HCT116 (cell line): ENCODE data around the gene CHI3L2. TPM values are rescaled to one million over a fixed set of nuclear protein-coding genes. Genes with fewer than 3 reads are reported as not detected.

Experiments
- ATAC-seq: fragments of 200-7000 bp; cut with Tn5 transposase; 2 replicates; pipeline ENCODE4 v1.9.1; 2020; ENCODE audit warnings: mild to moderate bottlenecking, moderate library complexity
- BruUV-seq: library from RNA; stranded (reverse); fragments of 400-500 nt; replicated peaks from 2 replicates; lab custom pipeline; 2021; lab: Mats Ljungman, UMichigan
- CTCF ChIA-PET: fragments of 300-600 bp; sonication (Branson Sonifier 250); formaldehyde crosslinking; loops from one replicate; lab custom pipeline; 2021; ENCODE audit warnings: antibody characterized with exemption; lab: Charles Lee
- POLR2A ChIA-PET: fragments of 300-600, 350-600 bp; sonication (Branson Sonifier 250); formaldehyde crosslinking; loops from one replicate; lab custom pipeline; 2021; ENCODE audit warnings: antibody characterized with exemption; lab: Charles Lee
- RAD21 ChIA-PET, 2 experiments: fragments of 300-600 bp; sonication (Branson Sonifier 250); formaldehyde crosslinking; loops; one replicate each; lab custom pipeline; 2023; ENCODE audit warnings: low total read pairs in 2 of 2; ENCODE audit not compliant: uncharacterized antibody in 2 of 2, unreplicated experiment in 2 of 2, low non-redundant PET in 1 of 2; lab: Charles Lee
- DNase-seq: peaks from one replicate; pipeline ENCODE4 v3.0.0-alpha.2; 2010; ENCODE audit warnings: low read depth, low spot score
- H2AFZ ChIP-seq: fragments of 200-600 bp; shearing (Covaris generic), sonication (generic); 2 replicates; pipeline ENCODE4 v1.6.1; 2017; ENCODE audit warnings: low read depth, mixed run types, mixed read lengths, antibody characterized with exemption, low read length; ENCODE audit not compliant: poor library complexity, severe bottlenecking
- H3K27ac ChIP-seq: 2 replicates; pipeline ENCODE4 v1.5.1; 2012; ENCODE audit warnings: low read depth, low read length
- H3K27me3 ChIP-seq: fragments of 200-600 bp; sonication (generic); 2 replicates; pipeline ENCODE4 v1.6.1; 2016; ENCODE audit warnings: mixed run types, low read length, mixed read lengths; ENCODE audit not compliant: insufficient read depth
- H3K36me3 ChIP-seq, 2 experiments: fragments of 200-500 bp in 1 of 2; fragments of 200-600 bp in 1 of 2; sonication (Bioruptor generic) in 1 of 2; sonication (generic) in 1 of 2; 2 replicates each; pipeline versions ENCODE4 v1.5.1 to v1.6.1; 2014 to 2016; ENCODE audit warnings: low read length in 2 of 2, inconsistent platforms in 1 of 2, mixed read lengths in 1 of 2, mixed run types in 1 of 2; ENCODE audit not compliant: insufficient read depth in 2 of 2, control insufficient read depth in 1 of 2
- H3K4me1 ChIP-seq, 2 experiments: fragments of 200-600 bp in 1 of 2; sonication (generic) in 1 of 2; 2 replicates each; pipeline versions ENCODE4 v1.5.1 to v1.6.1; 2012 to 2017; ENCODE audit warnings: low read length in 2 of 2, inconsistent platforms in 1 of 2, mild to moderate bottlenecking in 1 of 2, mixed read lengths in 1 of 2, mixed run types in 1 of 2, moderate library complexity in 1 of 2; ENCODE audit not compliant: insufficient read depth in 2 of 2, control insufficient read depth in 1 of 2
- H3K4me2 ChIP-seq: fragments of 200-600 bp; sonication (generic); 2 replicates; pipeline ENCODE4 v1.6.1; 2017; ENCODE audit warnings: mixed run types, low read length, mixed read lengths
- H3K4me3 ChIP-seq, 2 experiments: fragments of 200-600 bp in 1 of 2; sonication (generic) in 1 of 2; replicated peaks in 1 of 2; 2 replicates each; pipeline ENCODE4 v1.5.1; 2011 to 2016; ENCODE audit warnings: low read length in 2 of 2, control low read depth in 1 of 2, low read depth in 1 of 2, mild to moderate bottlenecking in 1 of 2, mixed read lengths in 1 of 2, mixed run types in 1 of 2
- H3K79me2 ChIP-seq: fragments of 200-600 bp; sonication (generic); 2 replicates; pipeline ENCODE4 v1.6.1; 2017; ENCODE audit warnings: mild to moderate bottlenecking, mixed run types, low read length, moderate library complexity, mixed read lengths; ENCODE audit not compliant: insufficient read depth
- H3K9ac ChIP-seq: fragments of 200-600 bp; sonication (generic); 2 replicates; pipeline ENCODE4 v1.6.1; 2016; ENCODE audit warnings: low read length, mixed read lengths
- H3K9me2 ChIP-seq: fragments of 200-600 bp; sonication (generic), shearing (Covaris generic); 2 replicates; pipeline ENCODE4 v1.6.1; 2017; ENCODE audit warnings: mixed run types, mild to moderate bottlenecking, moderate library complexity; ENCODE audit not compliant: insufficient read depth
- H3K9me3 ChIP-seq, 2 experiments: fragments of 200-500 bp in 1 of 2; fragments of 200-600 bp in 1 of 2; sonication (Bioruptor generic) in 1 of 2; sonication (generic) in 1 of 2; 2 replicates each; pipeline ENCODE4 v1.6.1; 2014 to 2017; ENCODE audit warnings: low read length in 2 of 2, mixed read lengths in 2 of 2, inconsistent platforms in 1 of 2, low read depth in 1 of 2, mild to moderate bottlenecking in 1 of 2, mixed run types in 1 of 2, moderate library complexity in 1 of 2; ENCODE audit not compliant: control insufficient read depth in 1 of 2, insufficient read depth in 1 of 2
- H4K20me1 ChIP-seq: fragments of 200-600 bp; sonication (generic), shearing (Covaris generic); 2 replicates; pipeline ENCODE4 v1.6.1; 2017; ENCODE audit warnings: mixed run types, mild to moderate bottlenecking, moderate library complexity; ENCODE audit not compliant: insufficient read depth
- ELF1 ChIP-seq: IDR thresholded peaks from 2 replicates; pipeline ENCODE4 v1.6.1; 2012; ENCODE audit warnings: low read depth, borderline replicate concordance
- FOSL1 ChIP-seq: IDR thresholded peaks from 2 replicates; pipeline ENCODE4 v1.6.1; 2012; ENCODE audit warnings: low read depth
- RAD21 ChIP-seq: IDR thresholded peaks from 2 replicates; pipeline ENCODE4 v1.6.1; 2012; ENCODE audit warnings: low read depth, mild to moderate bottlenecking
- TCF7L2 ChIP-seq: IDR thresholded peaks from 2 replicates; pipeline ENCODE4 v1.7.0; 2011; ENCODE audit warnings: borderline replicate concordance, inconsistent platforms; ENCODE audit not compliant: insufficient read depth, insufficient read length; ENCODE audit errors: extremely low read depth
- YY1 ChIP-seq: IDR thresholded peaks from 2 replicates; pipeline ENCODE4 v1.6.1; 2011; ENCODE audit warnings: low read length, low read depth, moderate library complexity, mild to moderate bottlenecking; ENCODE audit not compliant: insufficient replicate concordance; ENCODE audit errors: extremely low read depth
- ZNF274 ChIP-seq: fragments of 200-500 bp; sonication (Bioruptor generic); IDR thresholded peaks from 2 replicates; pipeline ENCODE4 v1.6.1; 2014; ENCODE audit warnings: mild to moderate bottlenecking, low read depth, low read length, inconsistent platforms
- intact Hi-C: fragments of 100-400 bp; cut with micrococcal nuclease; formaldehyde crosslinking; loops from 2 replicates; pipeline ENCODE4 v1.10.0; 2022
- total RNA-seq: library from RNA; stranded (reverse); gene quantifications from one replicate; pipeline ENCODE4 v1.2.1, GENCODE V29; 2021; ENCODE audit not compliant: unreplicated experiment
- TF ChIP-seq, protein P1 (sequence below): IDR thresholded peaks from 2 replicates; pipeline ENCODE4 v1.6.1; 2012
- TF ChIP-seq, protein P2 (sequence below), 3 experiments: fragments of 200-600 bp in 1 of 3; sonication (generic) in 1 of 3; IDR thresholded peaks in 2 of 3; conservative IDR thresholded peaks in 1 of 3; 2 replicates each; pipeline ENCODE4 v1.5.1; 2012 to 2017; ENCODE audit warnings: low read depth in 2 of 3, low read length in 2 of 3, antibody characterized with exemption in 1 of 3, borderline replicate concordance in 1 of 3, control low read depth in 1 of 3, mild to moderate bottlenecking in 1 of 3, mixed read lengths in 1 of 3, mixed run types in 1 of 3, moderate library complexity in 1 of 3; ENCODE audit not compliant: insufficient read depth in 1 of 3

The CHI3L2 gene
- total RNA-seq, 1 experiment from 2014 or later = not detected

- Histone ChIP-seq H3K4me2 (no peak overlapping the region), H3K9me3 (no peaks in the 10 kb centered on the region), H3K36me3 (peaks cover 0 to 31% of the 10 kb centered on the region in 2 experiments; a peak in 2 of 4 replicates), H3K27me3 (no peaks in the 10 kb centered on the region), H4K20me1 (no peaks in the 10 kb centered on the region), H3K27ac (no peak overlapping the region), H3K4me1 (peaks cover 27 to 30% of the 10 kb centered on the region in 2 experiments), H3K9ac (no peak overlapping the region), H3K79me2 (peaks cover 28% of the 10 kb centered on the region), H2AFZ (no peak overlapping the region), H3K4me3 (no peak overlapping the region)
- DNase-seq = no peak
- ChIA-PET RAD21 (no interaction called here), POLR2A (no interaction called here)
- peak; percentile 65 for ATAC-seq
- intact Hi-C loops = no loop called here
- BruUV-seq = no TSS peak
- no peak for TF ChIP-seq TCF7L2
- peak; percentile 16; the same call in 1 of the 2 replicates for TF ChIP-seq RAD21
- TF ChIP-seq, protein P1, sequence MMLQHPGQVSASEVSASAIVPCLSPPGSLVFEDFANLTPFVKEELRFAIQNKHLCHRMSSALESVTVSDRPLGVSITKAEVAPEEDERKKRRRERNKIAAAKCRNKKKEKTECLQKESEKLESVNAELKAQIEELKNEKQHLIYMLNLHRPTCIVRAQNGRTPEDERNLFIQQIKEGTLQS = no peak
- TF ChIP-seq, protein P2, sequence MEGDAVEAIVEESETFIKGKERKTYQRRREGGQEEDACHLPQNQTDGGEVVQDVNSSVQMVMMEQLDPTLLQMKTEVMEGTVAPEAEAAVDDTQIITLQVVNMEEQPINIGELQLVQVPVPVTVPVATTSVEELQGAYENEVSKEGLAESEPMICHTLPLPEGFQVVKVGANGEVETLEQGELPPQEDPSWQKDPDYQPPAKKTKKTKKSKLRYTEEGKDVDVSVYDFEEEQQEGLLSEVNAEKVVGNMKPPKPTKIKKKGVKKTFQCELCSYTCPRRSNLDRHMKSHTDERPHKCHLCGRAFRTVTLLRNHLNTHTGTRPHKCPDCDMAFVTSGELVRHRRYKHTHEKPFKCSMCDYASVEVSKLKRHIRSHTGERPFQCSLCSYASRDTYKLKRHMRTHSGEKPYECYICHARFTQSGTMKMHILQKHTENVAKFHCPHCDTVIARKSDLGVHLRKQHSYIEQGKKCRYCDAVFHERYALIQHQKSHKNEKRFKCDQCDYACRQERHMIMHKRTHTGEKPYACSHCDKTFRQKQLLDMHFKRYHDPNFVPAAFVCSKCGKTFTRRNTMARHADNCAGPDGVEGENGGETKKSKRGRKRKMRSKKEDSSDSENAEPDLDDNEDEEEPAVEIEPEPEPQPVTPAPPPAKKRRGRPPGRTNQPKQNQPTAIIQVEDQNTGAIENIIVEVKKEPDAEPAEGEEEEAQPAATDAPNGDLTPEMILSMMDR (IDR thresholded peaks at IDR 0.05 in 2 of 3, conservative IDR thresholded peaks at IDR 0.05 in 1 of 3; ENCODE audit: borderline replicate concordance in 1 of 3, insufficient read depth in 1 of 3, low read depth in 2 of 3, low read length in 2 of 3) = peak in 2 of 3 experiments; percentile 28 to 32; a peak in 3 of 6 replicates
- TF ChIP-seq, all 23 proteins: peak for 2
- H3K9me2 ChIP-seq = no peaks in the 10 kb centered on the region
- CTCF ChIA-PET = no interaction called here
Measured at GRCh38 chr1:111197598-111198284, 29.8 kb upstream of the CHI3L2 start.

GRCh38 chr1:111198836-111199235, 28.7 kb upstream of the CHI3L2 start:
- POLR2A ChIA-PET = no interaction called here
- Histone ChIP-seq H2AFZ (no peak overlapping the region), H3K27me3 (no peaks in the 10 kb centered on the region), H3K36me3 (peaks cover 0 to 31% of the 10 kb centered on the region in 2 experiments; a peak in 2 of 4 replicates), H3K9me2 (no peaks in the 10 kb centered on the region), H4K20me1 (no peaks in the 10 kb centered on the region)
- no TSS peak for BruUV-seq
- CTCF ChIA-PET = no interaction called here
- TF ChIP-seq ELF1 (no peak), ZNF274 (no peak), YY1 (no peak), FOSL1 (no peak)
- TF ChIP-seq, all 23 proteins: peak for 0
- Histone ChIP-seq H3K9me3 (no peaks in the 10 kb centered on the region), H3K9ac (no peak overlapping the region), H3K4me3 (no peak overlapping the region), H3K79me2 (peaks cover 36% of the 10 kb centered on the region), H3K27ac (no peak overlapping the region), H3K4me2 (no peak overlapping the region), H3K4me1 (peaks cover 33 to 41% of the 10 kb centered on the region in 2 experiments)
- RAD21 ChIA-PET = no interaction called here
- no peak for ATAC-seq
- intact Hi-C loops = no loop called here
- DNase-seq = no peak
